GM18502 (cell line): ENCODE results near the gene KISS1R.
A peak's percentile ranks its signal among the peaks of the same experiment; 100 is the strongest.
"Not testable (repeated sequence)": the region's sequence is repeated elsewhere in the genome, so short reads cannot be mapped to it uniquely, and the experiment has no call there.

Experiments used
- ATAC-seq: cut with Tn5 transposase; IDR thresholded peaks from one replicate; pipeline ENCODE4 v1.9.1; 2021; ENCODE audit warnings: mild to moderate bottlenecking; ENCODE audit not compliant: unreplicated experiment, poor library complexity

The KISS1R gene

GRCh38 chr19:950352-951066, 33.4 kb downstream of the KISS1R start:
- no peak for ATAC-seq

GRCh38 chr19:952049-952679, 35.0 kb downstream of the KISS1R start:
- ATAC-seq = no peak

- no peak for ATAC-seq
These were observed 35.7 kb downstream of the KISS1R start for GRCh38 chr19:952680-953444.

- ATAC-seq = no peak
These were observed 36.5 kb downstream of the KISS1R start for GRCh38 chr19:953445-954271.

GRCh38 chr19:954272-954671, 37.1 kb downstream of the KISS1R start:
- no peak for ATAC-seq

- peak; percentile 42 for ATAC-seq
These were observed 37.8 kb downstream of the KISS1R start for GRCh38 chr19:954672-955494.

GRCh38 chr19:955803-956765, 39.0 kb downstream of the KISS1R start:
- ATAC-seq = no peak

- ATAC-seq = no peak
These were observed 39.8 kb downstream of the KISS1R start for GRCh38 chr19:956766-957440.

- not testable (repeated sequence) for ATAC-seq
These were observed 40.4 kb downstream of the KISS1R start for GRCh38 chr19:957578-957977.

GRCh38 chr19:958967-959855, 42.1 kb downstream of the KISS1R start:
- no peak for ATAC-seq

GRCh38 chr19:960020-960419, 42.9 kb downstream of the KISS1R start:
- ATAC-seq = no peak

GRCh38 chr19:960601-960938, 43.4 kb downstream of the KISS1R start:
- no peak for ATAC-seq

GRCh38 chr19:961866-962620, 44.9 kb downstream of the KISS1R start:
- ATAC-seq = no peak

- ATAC-seq = no peak
These were observed 45.7 kb downstream of the KISS1R start for GRCh38 chr19:962683-963400.

- ATAC-seq = no peak
These were observed 46.4 kb downstream of the KISS1R start for GRCh38 chr19:963486-963951.

- no peak for ATAC-seq
These were observed 47.0 kb downstream of the KISS1R start for GRCh38 chr19:964116-964520.
